D721Med (cell line): ENCODE measurements around the gene ARHGAP36.

Source experiments
- DNase-seq: peaks from one replicate; pipeline ENCODE4 v3.0.0; 2011; ENCODE audit warnings: low spot score; ENCODE audit not compliant: insufficient read length
- FAIRE-seq: peaks from 2 replicates; lab custom pipeline; 2011; peaks lifted over from hg19 to GRCh38; lab: Jason Lieb, UNC
- TF ChIP-seq, protein P1 (sequence below): IDR thresholded peaks from 2 replicates; pipeline ENCODE4 v1.5.1; 2012; ENCODE audit warnings: mild to moderate bottlenecking, control low read depth; ENCODE audit not compliant: insufficient read depth; ENCODE audit errors: missing control alignments

Gene ARHGAP36, protein sequence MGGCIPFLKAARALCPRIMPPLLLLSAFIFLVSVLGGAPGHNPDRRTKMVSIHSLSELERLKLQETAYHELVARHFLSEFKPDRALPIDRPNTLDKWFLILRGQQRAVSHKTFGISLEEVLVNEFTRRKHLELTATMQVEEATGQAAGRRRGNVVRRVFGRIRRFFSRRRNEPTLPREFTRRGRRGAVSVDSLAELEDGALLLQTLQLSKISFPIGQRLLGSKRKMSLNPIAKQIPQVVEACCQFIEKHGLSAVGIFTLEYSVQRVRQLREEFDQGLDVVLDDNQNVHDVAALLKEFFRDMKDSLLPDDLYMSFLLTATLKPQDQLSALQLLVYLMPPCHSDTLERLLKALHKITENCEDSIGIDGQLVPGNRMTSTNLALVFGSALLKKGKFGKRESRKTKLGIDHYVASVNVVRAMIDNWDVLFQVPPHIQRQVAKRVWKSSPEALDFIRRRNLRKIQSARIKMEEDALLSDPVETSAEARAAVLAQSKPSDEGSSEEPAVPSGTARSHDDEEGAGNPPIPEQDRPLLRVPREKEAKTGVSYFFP

DNA sequence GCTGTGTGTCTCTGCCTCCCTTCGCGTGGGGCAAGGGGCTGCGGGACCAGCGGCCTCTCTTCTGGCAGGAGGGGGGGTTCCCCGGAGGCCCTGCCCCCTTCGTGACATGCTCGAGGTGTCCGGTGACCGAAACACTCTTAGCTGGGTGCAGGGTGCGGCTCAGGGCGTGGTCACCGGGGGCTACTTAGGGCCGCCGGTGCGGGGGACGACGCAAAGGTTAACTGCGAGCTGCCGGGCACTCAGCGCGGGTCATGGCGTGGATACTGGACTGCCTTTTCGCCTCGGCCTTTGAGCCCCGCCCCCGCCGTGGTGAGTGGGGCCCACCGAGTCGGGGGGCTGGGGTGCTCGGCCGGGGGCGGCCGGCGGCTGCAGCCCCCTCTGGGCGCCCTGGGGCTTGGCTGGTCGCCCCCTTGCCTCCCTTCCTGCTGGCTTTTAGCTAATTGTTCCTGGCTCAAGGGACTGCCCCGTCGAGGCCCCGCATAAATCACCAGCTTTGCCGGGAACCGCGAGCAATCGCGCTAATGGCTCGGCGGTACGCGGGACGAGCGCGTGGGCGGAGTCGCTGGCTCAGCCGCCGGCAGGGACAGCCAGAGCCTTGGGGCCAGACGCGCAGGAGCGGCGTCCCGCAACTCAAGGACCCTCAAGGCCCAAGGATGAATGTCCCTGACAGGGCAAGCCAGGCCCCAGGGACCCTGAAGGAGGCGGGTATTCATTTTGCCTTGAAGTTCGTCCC, at the start of gene ARHGAP36:
Gene ARHGAP36 (plus strand): TSS at position 211 of the 733 bp plus-strand sequence. CDS start 23,320 bp downstream, outside the sequence.
- DNase-seq = no peak
- no peak for FAIRE-seq
- TF ChIP-seq, protein P1, sequence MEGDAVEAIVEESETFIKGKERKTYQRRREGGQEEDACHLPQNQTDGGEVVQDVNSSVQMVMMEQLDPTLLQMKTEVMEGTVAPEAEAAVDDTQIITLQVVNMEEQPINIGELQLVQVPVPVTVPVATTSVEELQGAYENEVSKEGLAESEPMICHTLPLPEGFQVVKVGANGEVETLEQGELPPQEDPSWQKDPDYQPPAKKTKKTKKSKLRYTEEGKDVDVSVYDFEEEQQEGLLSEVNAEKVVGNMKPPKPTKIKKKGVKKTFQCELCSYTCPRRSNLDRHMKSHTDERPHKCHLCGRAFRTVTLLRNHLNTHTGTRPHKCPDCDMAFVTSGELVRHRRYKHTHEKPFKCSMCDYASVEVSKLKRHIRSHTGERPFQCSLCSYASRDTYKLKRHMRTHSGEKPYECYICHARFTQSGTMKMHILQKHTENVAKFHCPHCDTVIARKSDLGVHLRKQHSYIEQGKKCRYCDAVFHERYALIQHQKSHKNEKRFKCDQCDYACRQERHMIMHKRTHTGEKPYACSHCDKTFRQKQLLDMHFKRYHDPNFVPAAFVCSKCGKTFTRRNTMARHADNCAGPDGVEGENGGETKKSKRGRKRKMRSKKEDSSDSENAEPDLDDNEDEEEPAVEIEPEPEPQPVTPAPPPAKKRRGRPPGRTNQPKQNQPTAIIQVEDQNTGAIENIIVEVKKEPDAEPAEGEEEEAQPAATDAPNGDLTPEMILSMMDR = no peak

DNA sequence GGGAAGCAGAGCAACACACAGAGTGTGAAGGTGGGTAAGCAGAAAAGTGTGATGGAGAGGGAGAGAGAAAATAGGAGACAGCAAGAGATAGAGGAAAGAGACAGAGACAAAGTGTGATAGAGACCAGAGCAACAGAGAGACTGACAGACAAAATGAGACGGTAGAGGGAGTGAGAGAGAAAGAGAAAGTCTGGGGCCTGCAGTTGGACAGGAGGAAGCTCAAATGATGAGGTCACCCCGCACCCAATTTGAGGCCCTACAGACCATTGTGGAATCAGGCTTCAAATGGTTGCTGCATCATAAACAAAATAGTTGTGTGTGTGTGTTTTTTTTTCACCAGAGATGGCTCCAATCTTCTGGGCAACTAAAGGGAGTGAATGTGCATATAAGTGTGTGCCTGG, 48.0 kb upstream of the ARHGAP36 start:
- TF ChIP-seq, protein P1 = no peak
- no peak for FAIRE-seq
- DNase-seq = no peak

DNA sequence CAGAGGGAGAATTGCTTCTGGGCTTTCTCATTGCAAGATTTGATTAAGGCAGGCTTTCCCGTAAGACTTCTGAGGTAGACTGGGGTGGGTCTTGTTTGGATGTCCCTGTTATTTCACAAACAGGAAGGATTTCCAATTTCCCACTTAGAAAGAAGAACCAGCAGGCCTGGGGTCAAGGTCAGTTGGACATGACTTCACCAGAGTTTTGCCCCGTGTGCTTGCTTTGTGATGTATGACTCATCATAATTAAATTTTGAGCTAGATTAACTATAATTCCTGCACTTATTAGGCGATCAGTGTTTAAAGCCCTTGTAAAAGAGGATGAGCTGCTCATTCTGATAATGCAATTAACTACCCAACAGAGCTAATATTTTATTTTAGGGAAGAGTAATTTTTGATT, 32.8 kb upstream of the ARHGAP36 start:
- FAIRE-seq = no peak
- no peak for DNase-seq
- TF ChIP-seq, protein P1 = no peak

DNA sequence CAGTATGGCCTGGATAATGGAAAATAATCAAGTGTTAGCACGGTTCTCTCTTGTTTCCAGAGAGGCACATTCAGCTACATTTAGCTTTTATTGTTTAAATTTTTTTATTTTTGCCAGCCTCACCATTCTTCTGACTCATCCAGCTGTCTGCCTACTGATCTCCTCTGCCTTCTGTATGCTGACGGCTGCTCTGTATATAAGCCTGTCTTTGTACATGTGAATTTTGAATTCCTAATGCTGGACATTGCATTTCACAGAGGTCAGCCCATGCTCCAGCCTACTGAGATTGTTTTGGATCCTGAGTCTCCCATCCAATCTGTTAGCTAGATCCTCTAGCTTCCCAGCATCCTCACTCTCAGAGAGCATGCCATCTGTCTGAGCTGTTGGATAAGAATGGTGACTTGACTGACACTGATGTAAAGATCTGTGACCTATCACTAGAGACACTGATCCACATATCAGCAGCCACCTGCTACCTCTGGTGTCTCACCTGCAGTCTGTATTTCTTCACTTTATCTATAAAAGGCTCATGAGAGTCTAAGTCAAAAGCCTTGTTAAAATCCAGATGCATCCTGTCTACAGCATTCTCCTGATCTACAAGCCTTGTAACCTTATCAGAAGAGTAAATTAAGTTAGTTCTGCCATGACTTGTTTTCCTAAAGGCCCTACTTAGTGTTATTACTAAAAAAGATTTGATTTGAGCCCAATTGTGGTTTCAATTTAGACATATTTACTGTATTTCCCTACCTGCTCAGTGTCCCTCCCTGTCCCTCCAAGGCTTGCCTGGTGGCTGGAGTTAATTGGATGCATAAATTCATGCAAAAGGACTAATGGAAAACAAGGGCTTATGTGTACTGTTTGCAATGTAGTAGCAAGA, 25.6 kb upstream of the ARHGAP36 start:
- no peak for FAIRE-seq
- TF ChIP-seq, protein P1 = no peak

DNA sequence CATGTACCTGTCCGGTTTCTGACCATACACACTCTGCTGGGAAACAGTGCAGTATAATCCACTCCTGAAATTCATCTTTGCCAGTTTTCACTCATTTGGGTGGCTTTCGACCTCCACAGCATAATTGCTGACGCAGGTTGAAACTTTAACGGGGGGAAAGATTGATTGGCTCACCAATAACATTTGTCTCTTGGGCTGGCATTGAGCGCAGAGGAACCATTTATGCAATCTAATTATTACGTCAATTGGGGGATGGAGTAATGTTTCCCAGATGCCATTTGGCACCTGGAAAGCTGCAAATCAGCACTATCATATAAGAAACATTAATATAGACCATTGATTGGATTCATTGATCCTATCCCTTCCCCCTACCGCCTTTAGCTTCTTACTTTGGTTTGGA, 24.1 kb upstream of the ARHGAP36 start:
- DNase-seq (no peak), FAIRE-seq (no peak)
- TF ChIP-seq, protein P1 = no peak

More for the DNA sequence above, 25.6 kb upstream of the ARHGAP36 start:
- DNase-seq = no peak

DNA sequence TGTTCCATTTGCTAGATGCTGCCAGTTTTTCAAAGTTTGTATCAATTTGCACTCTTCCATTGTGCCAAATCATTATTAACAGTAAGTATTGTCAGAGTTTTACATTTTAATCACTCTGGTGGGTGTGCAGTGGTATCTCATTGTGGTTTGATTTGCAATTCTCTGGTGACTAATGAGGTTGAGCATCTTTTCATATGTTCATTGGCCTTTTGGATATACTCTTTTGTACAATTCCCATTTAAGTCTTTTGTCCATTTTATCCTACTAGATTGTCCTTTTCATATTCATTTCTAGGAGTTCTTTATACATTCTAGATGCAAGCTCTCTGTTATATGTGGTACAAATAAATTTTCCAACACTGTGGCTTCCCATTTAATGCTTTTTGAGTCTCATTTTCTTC, 17.4 kb upstream of the ARHGAP36 start:
- FAIRE-seq = no peak
- TF ChIP-seq, protein P1 = no peak
- DNase-seq = no peak
